ENCODE results near the gene KLK3. TPM values are rescaled to one million over a fixed set of nuclear protein-coding genes. Genes with fewer than 3 reads are reported as not detected.

Gene KLK3
- total RNA-seq, 1 donor from 2014 or later = not detected

DNA sequence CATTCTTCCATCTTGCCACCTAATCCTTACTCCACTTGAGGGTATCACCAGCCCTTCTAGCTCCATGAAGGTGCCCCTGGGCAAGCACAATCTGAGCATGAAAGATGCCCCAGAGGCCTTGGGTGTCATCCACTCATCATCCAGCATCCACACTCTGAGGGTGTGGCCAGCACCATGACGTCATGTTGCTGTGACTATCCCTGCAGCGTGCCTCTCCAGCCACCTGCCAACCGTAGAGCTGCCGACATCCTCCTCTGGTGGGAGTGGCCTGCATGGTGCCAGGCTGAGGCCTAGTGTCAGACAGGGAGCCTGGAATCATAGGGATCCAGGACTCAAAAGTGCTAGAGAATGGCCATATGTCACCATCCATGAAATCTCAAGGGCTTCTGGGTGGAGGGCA, 3.1 kb upstream of the KLK3 start:
- Mint-ChIP-seq H3K27me3 (ENCODE audit: low read depth) (peaks cover 9% of the 10 kb centered on the region), H3K27ac (no peak overlapping the region), H3K9me3 (no peaks in the 10 kb centered on the region), H3K4me1 (ENCODE audit: low read depth) (no peaks in the 10 kb centered on the region), H3K4me3 (ENCODE audit: low read depth) (no peak overlapping the region), H3K36me3 (ENCODE audit: low read depth) (no peaks in the 10 kb centered on the region)
- intact Hi-C loops (cut with micrococcal nuclease) = no loop called here
- DNase-seq (ENCODE audit: low spot score) = no peak

DNA sequence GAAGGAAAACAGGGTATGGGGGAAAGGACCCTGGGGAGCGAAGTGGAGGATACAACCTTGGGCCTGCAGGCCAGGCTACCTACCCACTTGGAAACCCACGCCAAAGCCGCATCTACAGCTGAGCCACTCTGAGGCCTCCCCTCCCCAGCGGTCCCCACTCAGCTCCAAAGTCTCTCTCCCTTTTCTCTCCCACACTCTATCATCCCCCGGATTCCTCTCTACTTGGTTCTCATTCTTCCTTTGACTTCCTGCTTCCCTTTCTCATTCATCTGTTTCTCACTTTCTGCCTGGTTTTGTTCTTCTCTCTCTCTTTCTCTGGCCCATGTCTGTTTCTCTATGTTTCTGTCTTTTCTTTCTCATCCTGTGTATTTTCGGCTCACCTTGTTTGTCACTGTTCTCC, 2.7 kb downstream of the KLK3 start:
- H3K27me3 Mint-ChIP-seq (ENCODE audit: low read depth) = peaks cover 17% of the 10 kb centered on the region
- no peak for DNase-seq (ENCODE audit: low spot score)
- intact Hi-C loops (cut with micrococcal nuclease) = no loop called here
- H3K9me3 Mint-ChIP-seq = peaks cover 11% of the 10 kb centered on the region
- no peaks in the 10 kb centered on the region for H3K36me3 Mint-ChIP-seq (ENCODE audit: low read depth)
- H3K4me1 Mint-ChIP-seq (ENCODE audit: low read depth) = no peaks in the 10 kb centered on the region
- H3K4me3 Mint-ChIP-seq (ENCODE audit: low read depth) = no peak overlapping the region
- H3K27ac Mint-ChIP-seq = no peak overlapping the region

DNA sequence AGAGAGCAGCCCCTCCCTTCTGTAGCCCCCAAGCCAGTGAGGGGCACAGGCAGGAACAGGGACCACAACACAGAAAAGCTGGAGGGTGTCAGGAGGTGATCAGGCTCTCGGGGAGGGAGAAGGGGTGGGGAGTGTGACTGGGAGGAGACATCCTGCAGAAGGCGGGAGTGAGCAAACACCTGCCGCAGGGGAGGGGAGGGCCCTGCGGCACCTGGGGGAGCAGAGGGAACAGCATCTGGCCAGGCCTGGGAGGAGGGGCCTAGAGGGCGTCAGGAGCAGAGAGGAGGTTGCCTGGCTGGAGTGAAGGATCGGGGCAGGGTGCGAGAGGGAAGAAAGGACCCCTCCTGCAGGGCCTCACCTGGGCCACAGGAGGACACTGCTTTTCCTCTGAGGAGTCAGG, 4.2 kb downstream of the KLK3 start:
- no peak overlapping the region for H3K27ac Mint-ChIP-seq
- H3K4me3 Mint-ChIP-seq (ENCODE audit: low read depth) = no peak overlapping the region
- intact Hi-C loops (cut with micrococcal nuclease) = no loop called here
- DNase-seq (ENCODE audit: low spot score) = no peak
- no peaks in the 10 kb centered on the region for H3K36me3 Mint-ChIP-seq (ENCODE audit: low read depth)
- H3K4me1 Mint-ChIP-seq (ENCODE audit: low read depth) = no peaks in the 10 kb centered on the region
- H3K9me3 Mint-ChIP-seq = peaks cover 11% of the 10 kb centered on the region
- peaks cover 21% of the 10 kb centered on the region for H3K27me3 Mint-ChIP-seq (ENCODE audit: low read depth)

DNA sequence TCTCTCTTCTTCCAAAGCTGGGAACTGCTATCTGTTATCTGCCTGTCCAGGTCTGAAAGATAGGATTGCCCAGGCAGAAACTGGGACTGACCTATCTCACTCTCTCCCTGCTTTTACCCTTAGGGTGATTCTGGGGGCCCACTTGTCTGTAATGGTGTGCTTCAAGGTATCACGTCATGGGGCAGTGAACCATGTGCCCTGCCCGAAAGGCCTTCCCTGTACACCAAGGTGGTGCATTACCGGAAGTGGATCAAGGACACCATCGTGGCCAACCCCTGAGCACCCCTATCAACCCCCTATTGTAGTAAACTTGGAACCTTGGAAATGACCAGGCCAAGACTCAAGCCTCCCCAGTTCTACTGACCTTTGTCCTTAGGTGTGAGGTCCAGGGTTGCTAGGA, 5.1 kb downstream of the KLK3 start:
- Mint-ChIP-seq H3K9me3 (peaks cover 11% of the 10 kb centered on the region), H3K4me3 (ENCODE audit: low read depth) (no peak overlapping the region), H3K4me1 (ENCODE audit: low read depth) (no peaks in the 10 kb centered on the region), H3K27me3 (ENCODE audit: low read depth) (peaks cover 21% of the 10 kb centered on the region), H3K27ac (no peak overlapping the region), H3K36me3 (ENCODE audit: low read depth) (no peaks in the 10 kb centered on the region)
- DNase-seq (ENCODE audit: low spot score) = no peak
- intact Hi-C loops (cut with micrococcal nuclease) = no loop called here

DNA sequence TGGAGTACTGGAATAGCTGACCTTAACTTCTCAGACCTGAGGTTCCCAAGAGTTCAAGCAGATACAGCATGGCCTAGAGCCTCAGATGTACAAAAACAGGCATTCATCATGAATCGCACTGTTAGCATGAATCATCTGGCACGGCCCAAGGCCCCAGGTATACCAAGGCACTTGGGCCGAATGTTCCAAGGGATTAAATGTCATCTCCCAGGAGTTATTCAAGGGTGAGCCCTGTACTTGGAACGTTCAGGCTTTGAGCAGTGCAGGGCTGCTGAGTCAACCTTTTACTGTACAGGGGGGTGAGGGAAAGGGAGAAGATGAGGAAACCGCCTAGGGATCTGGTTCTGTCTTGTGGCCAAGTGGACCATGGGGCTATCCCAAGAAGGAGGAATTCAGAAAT, 6.3 kb downstream of the KLK3 start:
- intact Hi-C loops (cut with micrococcal nuclease) = no loop called here
- no peak overlapping the region for H3K4me3 Mint-ChIP-seq (ENCODE audit: low read depth)
- H3K4me1 Mint-ChIP-seq (ENCODE audit: low read depth) = no peaks in the 10 kb centered on the region
- DNase-seq (ENCODE audit: low spot score) = no peak
- H3K27me3 Mint-ChIP-seq (ENCODE audit: low read depth) = peaks cover 18% of the 10 kb centered on the region
- peaks cover 11% of the 10 kb centered on the region for H3K9me3 Mint-ChIP-seq
- no peaks in the 10 kb centered on the region for H3K36me3 Mint-ChIP-seq (ENCODE audit: low read depth)
- no peak overlapping the region for H3K27ac Mint-ChIP-seq

DNA sequence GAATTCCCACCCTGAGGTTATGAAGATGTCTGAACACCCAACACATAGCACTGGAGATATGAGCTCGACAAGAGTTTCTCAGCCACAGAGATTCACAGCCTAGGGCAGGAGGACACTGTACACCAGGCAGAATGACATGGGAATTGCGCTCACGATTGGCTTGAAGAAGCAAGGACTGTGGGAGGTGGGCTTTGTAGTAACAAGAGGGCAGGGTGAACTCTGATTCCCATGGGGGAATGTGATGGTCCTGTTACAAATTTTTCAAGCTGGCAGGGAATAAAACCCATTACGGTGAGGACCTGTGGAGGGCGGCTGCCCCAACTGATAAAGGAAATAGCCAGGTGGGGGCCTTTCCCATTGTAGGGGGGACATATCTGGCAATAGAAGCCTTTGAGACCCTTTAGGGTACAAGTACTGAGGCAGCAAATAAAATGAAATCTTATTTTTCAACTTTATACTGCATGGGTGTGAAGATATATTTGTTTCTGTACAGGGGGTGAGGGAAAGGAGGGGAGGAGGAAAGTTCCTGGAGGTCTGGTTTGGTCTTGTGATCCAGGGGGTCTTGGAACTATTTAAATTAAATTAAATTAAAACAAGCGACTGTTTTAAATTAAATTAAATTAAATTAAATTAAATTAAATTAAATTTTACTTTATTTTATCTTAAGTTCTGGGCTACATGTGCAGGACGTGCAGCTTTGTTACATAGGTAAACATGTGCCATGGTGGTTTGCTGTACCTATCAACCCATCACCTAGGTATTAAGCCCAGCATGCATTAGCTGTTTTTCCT, 7.0 kb downstream of the KLK3 start:
- no peaks in the 10 kb centered on the region for H3K36me3 Mint-ChIP-seq (ENCODE audit: low read depth)
- DNase-seq (ENCODE audit: low spot score) = no peak
- intact Hi-C loops (cut with micrococcal nuclease) = no loop called here
- no peaks in the 10 kb centered on the region for H3K4me1 Mint-ChIP-seq (ENCODE audit: low read depth)
- H3K27ac Mint-ChIP-seq = no peak overlapping the region
- H3K27me3 Mint-ChIP-seq (ENCODE audit: low read depth) = peaks cover 21% of the 10 kb centered on the region
- H3K9me3 Mint-ChIP-seq = peaks cover 11% of the 10 kb centered on the region
- no peak overlapping the region for H3K4me3 Mint-ChIP-seq (ENCODE audit: low read depth)

DNA sequence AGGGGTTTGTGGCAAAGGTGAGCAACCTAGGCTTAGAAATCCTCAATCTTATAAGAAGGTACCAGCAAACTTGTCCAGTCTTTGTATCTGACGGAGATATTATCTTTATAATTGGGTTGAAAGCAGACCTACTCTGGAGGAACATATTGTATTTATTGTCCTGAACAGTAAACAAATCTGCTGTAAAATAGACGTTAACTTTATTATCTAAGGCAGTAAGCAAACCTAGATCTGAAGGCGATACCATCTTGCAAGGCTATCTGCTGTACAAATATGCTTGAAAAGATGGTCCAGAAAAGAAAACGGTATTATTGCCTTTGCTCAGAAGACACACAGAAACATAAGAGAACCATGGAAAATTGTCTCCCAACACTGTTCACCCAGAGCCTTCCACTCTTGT, 14.8 kb downstream of the KLK3 start:
- intact Hi-C loops (cut with micrococcal nuclease) = no loop called here
- Mint-ChIP-seq H3K27me3 (ENCODE audit: low read depth) (peaks cover 17% of the 10 kb centered on the region), H3K4me1 (ENCODE audit: low read depth) (no peaks in the 10 kb centered on the region), H3K9me3 (no peaks in the 10 kb centered on the region), H3K36me3 (ENCODE audit: low read depth) (no peaks in the 10 kb centered on the region), H3K27ac (no peak overlapping the region), H3K4me3 (ENCODE audit: low read depth) (no peak overlapping the region)
- DNase-seq (ENCODE audit: low spot score) = no peak

DNA sequence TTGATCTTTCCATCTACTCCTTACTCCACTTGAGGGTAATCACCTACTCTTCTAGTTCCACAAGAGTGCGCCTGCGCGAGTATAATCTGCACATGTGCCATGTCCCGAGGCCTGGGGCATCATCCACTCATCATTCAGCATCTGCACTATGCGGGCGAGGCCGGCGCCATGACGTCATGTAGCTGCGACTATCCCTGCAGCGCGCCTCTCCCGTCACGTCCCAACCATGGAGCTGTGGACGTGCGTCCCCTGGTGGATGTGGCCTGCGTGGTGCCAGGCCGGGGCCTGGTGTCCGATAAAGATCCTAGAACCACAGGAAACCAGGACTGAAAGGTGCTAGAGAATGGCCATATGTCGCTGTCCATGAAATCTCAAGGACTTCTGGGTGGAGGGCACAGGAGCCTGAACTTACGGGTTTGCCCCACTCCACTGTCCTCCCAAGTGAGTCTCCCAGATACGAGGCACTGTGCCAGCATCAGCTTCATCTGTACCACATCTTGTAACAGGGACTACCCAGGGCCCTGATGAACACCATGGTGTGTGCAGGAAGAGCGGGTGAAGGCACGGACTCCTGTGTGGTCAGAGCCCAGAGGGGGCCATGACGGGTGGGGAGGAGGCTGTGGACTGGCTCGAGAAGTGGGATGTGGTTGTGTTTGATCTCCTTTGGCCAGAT, 15.8 kb downstream of the KLK3 start:
- Mint-ChIP-seq H3K9me3 (no peaks in the 10 kb centered on the region), H3K27ac (no peak overlapping the region), H3K27me3 (ENCODE audit: low read depth) (peaks cover 17% of the 10 kb centered on the region), H3K4me3 (ENCODE audit: low read depth) (no peak overlapping the region), H3K36me3 (ENCODE audit: low read depth) (no peaks in the 10 kb centered on the region), H3K4me1 (ENCODE audit: low read depth) (no peaks in the 10 kb centered on the region)
- intact Hi-C loops (cut with micrococcal nuclease) = no loop called here
- DNase-seq (ENCODE audit: low spot score) = no peak

DNA sequence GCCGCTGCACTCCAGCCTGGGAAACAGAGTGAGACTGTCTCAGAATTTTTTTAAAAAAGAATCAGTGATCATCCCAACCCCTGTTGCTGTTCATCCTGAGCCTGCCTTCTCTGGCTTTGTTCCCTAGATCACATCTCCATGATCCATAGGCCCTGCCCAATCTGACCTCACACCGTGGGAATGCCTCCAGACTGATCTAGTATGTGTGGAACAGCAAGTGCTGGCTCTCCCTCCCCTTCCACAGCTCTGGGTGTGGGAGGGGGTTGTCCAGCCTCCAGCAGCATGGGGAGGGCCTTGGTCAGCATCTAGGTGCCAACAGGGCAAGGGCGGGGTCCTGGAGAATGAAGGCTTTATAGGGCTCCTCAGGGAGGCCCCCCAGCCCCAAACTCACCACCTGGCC, 18.3 kb downstream of the KLK3 start, which contains the start of gene KLK2:
Gene KLK2, plus strand, starts transcription at position 384 of the 400 bp plus-strand sequence. CDS start 35 bp downstream, outside the sequence.
- Mint-ChIP-seq H3K4me1 (ENCODE audit: low read depth) (no peaks in the 10 kb centered on the region), H3K27ac (no peak within 1 kb of the TSS), H3K36me3 (ENCODE audit: low read depth) (no peaks in the 10 kb centered on the region), H3K27me3 (ENCODE audit: low read depth) (peaks cover 13% of the 10 kb centered on the region), H3K9me3 (no peaks in the 10 kb centered on the region), H3K4me3 (ENCODE audit: low read depth) (no peak within 1 kb of the TSS)
- intact Hi-C loops (cut with micrococcal nuclease) = no loop called here
- DNase-seq (ENCODE audit: low spot score) = no peak

DNA sequence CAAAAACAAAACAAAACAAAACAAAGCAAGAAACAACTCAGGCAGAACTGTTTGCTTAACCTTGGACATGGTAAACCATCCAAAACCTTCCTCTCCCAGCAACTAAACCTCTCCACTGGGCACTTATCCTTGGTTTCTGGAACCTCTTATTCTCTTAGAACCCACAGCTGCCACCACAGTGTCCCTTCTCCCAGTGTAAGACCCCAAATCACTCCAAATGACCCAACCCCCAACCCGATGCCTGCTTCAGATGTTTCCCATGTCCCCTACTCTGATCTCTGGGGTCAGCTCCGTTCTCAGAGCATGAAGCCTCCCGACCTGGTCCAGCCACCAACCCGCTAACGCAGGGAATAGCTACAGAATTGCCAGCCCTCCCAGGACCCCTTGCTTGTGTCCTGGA, 19.5 kb downstream of the KLK3 start:
- H3K27ac Mint-ChIP-seq = no peak overlapping the region
- no peaks in the 10 kb centered on the region for H3K4me1 Mint-ChIP-seq (ENCODE audit: low read depth)
- DNase-seq (ENCODE audit: low spot score) = no peak
- H3K36me3 Mint-ChIP-seq (ENCODE audit: low read depth) = no peaks in the 10 kb centered on the region
- H3K9me3 Mint-ChIP-seq = no peaks in the 10 kb centered on the region
- H3K4me3 Mint-ChIP-seq (ENCODE audit: low read depth) = no peak overlapping the region
- H3K27me3 Mint-ChIP-seq (ENCODE audit: low read depth) = peaks cover 11% of the 10 kb centered on the region
- intact Hi-C loops (cut with micrococcal nuclease) = no loop called here

DNA sequence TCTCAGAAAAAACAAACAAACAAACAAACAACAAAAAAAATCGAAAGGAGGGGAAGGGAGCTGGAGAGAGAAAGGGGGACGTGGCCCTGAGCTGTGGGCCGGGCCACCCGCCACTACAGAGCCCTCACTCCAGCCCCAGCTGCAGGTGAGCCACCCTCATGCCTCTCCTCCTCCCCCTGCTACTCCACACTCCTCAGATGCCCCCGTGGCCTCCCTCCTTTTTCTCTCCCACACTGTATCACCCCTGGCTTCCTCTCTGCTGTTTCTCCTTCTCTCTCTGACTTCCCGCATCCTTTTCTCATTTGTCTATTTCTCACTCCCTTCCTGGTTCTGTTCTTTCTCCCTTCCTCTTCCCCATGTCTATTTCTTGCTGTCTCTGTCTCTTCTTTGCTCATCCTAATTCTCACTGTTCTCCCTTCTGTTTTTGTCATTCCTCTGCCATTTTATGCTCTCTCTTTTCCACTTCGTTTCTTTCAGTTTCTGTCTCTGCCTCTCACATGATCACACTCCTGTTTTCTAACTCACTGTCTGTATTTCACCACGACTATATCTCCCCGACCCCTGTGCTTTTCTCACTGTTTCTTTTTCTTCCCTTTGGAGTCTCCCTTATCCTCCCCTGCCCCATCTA, 21.2 kb downstream of the KLK3 start:
- Mint-ChIP-seq H3K27me3 (ENCODE audit: low read depth) (peaks cover 21% of the 10 kb centered on the region), H3K27ac (no peak overlapping the region), H3K4me1 (ENCODE audit: low read depth) (no peaks in the 10 kb centered on the region), H3K9me3 (no peaks in the 10 kb centered on the region), H3K4me3 (ENCODE audit: low read depth) (no peak overlapping the region), H3K36me3 (ENCODE audit: low read depth) (no peaks in the 10 kb centered on the region)
- intact Hi-C loops (cut with micrococcal nuclease) = no loop called here
- DNase-seq (ENCODE audit: low spot score) = no peak

DNA sequence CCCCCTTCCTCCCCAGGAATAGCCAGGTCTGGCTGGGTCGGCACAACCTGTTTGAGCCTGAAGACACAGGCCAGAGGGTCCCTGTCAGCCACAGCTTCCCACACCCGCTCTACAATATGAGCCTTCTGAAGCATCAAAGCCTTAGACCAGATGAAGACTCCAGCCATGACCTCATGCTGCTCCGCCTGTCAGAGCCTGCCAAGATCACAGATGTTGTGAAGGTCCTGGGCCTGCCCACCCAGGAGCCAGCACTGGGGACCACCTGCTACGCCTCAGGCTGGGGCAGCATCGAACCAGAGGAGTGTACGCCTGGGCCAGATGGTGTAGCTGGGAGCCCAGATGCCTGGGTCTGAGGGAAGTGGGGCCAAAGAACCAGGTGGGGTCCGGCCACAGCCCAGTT, 21.7 kb downstream of the KLK3 start:
- H3K9me3 Mint-ChIP-seq = no peaks in the 10 kb centered on the region
- H3K27me3 Mint-ChIP-seq (ENCODE audit: low read depth) = peaks cover 16% of the 10 kb centered on the region
- H3K4me1 Mint-ChIP-seq (ENCODE audit: low read depth) = no peaks in the 10 kb centered on the region
- intact Hi-C loops (cut with micrococcal nuclease) = no loop called here
- no peak overlapping the region for H3K4me3 Mint-ChIP-seq (ENCODE audit: low read depth)
- no peak for DNase-seq (ENCODE audit: low spot score)
- no peaks in the 10 kb centered on the region for H3K36me3 Mint-ChIP-seq (ENCODE audit: low read depth)
- H3K27ac Mint-ChIP-seq = no peak overlapping the region

DNA sequence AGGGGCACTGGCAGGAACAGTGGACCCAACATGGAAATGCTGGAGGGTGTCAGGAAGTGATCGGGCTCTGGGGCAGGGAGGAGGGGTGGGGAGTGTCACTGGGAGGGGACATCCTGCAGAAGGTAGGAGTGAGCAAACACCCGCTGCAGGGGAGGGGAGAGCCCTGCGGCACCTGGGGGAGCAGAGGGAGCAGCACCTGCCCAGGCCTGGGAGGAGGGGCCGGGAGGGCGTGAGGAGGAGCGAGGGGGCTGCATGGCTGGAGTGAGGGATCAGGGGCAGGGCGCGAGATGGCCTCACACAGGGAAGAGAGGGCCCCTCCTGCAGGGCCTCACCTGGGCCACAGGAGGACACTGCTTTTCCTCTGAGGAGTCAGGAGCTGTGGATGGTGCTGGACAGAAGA, 22.6 kb downstream of the KLK3 start:
- Mint-ChIP-seq H3K4me3 (ENCODE audit: low read depth) (no peak overlapping the region), H3K9me3 (no peaks in the 10 kb centered on the region), H3K36me3 (ENCODE audit: low read depth) (no peaks in the 10 kb centered on the region), H3K27ac (no peak overlapping the region), H3K27me3 (ENCODE audit: low read depth) (peaks cover 15% of the 10 kb centered on the region), H3K4me1 (ENCODE audit: low read depth) (no peaks in the 10 kb centered on the region)
- DNase-seq (ENCODE audit: low spot score) = no peak
- intact Hi-C loops (cut with micrococcal nuclease) = no loop called here
